HG03108 (cell line): ENCODE measurements around the gene TAF11L14.
"Not testable (repeated sequence)": the region's sequence is repeated elsewhere in the genome, so short reads cannot be mapped to it uniquely, and the experiment has no call there.

Source experiments
- ATAC-seq: cut with Tn5 transposase; IDR thresholded peaks from one replicate; pipeline ENCODE4 v1.9.1; 2021; ENCODE audit warnings: moderate library complexity; ENCODE audit not compliant: unreplicated experiment

Gene TAF11L14

DNA sequence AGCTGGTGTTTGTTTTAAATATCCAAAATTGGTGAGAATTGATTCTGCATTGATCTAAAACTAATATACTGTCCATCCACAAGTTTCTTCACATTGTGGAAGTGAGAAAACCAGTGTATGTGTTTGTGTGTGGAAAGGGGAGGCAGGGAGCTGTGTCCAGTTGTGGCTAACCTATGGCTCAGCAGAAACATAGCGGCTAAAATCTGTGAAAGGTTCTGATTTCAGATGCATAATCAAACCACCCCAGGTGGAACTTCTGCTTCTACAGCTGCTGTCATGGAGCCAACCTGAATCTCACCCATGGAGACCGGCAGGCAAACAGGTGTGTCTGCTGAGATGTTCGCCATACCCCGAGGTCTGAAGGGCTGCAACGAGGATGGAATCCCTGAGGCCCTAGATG is at the start of gene TAF11L14:
Gene TAF11L14 (plus strand): TSS at position 301 of the 400 bp plus-strand sequence.
- ATAC-seq, result no peak

DNA sequence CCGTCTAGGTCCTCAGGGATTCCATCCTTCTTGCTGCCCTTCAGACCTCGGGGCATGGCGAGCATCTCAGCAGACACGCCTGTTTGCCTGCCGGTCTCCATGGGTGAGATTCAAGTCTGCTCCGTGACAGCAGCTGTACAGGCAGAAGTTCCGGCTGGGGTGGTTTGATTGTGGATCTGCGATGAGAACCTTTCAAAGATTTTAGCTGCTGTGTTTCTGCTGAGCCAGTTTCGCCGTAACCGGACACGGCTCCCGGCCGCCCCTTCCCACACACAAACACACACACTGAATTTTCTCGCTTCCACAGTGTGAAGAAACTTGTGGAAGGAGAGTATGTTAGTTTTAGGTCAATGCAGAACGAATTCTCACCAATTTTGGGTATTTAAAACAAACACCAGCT is 48.6 kb upstream of the TAF11L14 start, which contains the start of gene TAF11L7:
Gene TAF11L7 (minus strand): TSS at position 101 of the 400 bp plus-strand sequence.
- not testable (repeated sequence) for ATAC-seq

DNA sequence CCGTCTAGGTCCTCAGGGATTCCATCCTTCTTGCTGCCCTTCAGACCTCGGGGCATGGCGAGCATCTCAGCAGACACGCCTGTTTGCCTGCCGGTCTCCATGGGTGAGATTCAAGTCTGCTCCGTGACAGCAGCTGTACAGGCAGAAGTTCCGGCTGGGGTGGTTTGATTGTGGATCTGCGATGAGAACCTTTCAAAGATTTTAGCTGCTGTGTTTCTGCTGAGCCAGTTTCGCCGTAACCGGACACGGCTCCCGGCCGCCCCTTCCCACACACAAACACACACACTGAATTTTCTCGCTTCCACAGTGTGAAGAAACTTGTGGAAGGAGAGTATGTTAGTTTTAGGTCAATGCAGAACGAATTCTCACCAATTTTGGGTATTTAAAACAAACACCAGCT is 43.4 kb upstream of the TAF11L14 start, which contains the start of gene TAF11L8:
Gene TAF11L8 (minus strand): TSS at position 101 of the 400 bp plus-strand sequence.
- ATAC-seq, result not testable (repeated sequence)

DNA sequence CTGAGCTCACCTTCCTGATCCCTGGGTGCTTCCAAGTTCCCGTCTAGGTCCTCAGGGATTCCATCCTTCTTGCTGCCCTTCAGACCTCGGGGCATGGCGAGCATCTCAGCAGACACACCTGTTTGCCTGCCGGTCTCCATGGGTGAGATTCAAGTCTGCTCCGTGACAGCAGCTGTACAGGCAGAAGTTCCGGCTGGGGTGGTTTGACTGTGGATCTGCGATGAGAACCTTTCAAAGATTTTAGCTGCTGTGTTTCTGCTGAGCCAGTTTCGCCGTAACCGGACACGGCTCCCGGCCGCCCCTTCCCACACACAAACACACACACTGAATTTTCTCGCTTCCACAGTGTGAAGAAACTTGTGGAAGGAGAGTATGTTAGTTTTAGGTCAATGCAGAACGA is 40.0 kb upstream of the TAF11L14 start, which contains the start of gene TAF11L9:
Gene TAF11L9 (minus strand): TSS at position 140 of the 400 bp plus-strand sequence.
- ATAC-seq, result not testable (repeated sequence)

DNA sequence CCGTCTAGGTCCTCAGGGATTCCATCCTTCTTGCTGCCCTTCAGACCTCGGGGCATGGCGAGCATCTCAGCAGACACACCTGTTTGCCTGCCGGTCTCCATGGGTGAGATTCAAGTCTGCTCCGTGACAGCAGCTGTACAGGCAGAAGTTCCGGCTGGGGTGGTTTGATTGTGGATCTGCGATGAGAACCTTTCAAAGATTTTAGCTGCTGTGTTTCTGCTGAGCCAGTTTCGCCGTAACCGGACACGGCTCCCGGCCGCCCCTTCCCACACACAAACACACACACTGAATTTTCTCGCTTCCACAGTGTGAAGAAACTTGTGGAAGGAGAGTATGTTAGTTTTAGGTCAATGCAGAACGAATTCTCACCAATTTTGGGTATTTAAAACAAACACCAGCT is 36.5 kb upstream of the TAF11L14 start, which contains the start of gene TAF11L10:
Gene TAF11L10 (minus strand): TSS at position 101 of the 400 bp plus-strand sequence.
- not testable (repeated sequence) for ATAC-seq

DNA sequence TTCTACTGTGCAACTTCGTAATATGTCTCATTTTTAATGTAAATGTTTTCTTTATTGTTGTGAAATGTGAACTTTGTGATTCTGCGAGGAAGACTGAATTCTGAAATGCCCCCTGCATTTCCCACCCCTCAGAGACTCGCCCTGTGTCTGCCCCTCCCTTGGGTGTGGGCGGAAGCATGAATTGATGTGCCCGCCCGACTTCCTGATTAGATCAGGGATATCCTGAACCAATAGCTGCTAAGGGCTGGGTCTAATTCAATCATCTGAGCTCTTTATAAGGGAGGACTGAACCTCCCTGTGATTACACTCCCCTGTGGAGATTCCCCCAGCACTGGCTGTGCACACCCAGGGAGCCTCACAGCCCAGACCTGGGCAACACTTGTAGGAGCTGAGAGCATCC is 30.4 kb upstream of the TAF11L14 start, which contains the start of gene TAF11L11:
Gene TAF11L11 (plus strand): TSS at position 304 of the 400 bp plus-strand sequence.
- ATAC-seq, result not testable (repeated sequence)

DNA sequence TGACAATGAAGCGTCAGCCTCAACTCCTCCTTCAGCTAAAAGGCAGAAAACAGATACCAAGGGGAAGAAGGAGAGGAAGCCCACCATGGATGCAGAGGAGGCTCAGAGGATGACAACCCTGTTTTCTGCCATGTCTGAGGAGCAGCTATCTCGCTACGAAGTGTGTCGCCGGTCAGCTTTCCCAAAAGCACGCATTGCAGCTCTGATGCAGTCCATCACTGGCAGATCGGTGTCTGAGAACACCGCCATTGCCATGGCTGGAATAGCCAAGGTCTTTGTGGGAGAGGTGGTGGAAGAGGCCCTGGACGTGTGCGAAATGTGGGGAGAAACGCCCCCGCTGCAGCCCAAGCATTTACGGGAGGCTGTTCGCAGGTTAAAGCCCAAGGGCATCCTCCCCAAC is 29.3 kb upstream of the TAF11L14 start:
- ATAC-seq, result no peak

DNA sequence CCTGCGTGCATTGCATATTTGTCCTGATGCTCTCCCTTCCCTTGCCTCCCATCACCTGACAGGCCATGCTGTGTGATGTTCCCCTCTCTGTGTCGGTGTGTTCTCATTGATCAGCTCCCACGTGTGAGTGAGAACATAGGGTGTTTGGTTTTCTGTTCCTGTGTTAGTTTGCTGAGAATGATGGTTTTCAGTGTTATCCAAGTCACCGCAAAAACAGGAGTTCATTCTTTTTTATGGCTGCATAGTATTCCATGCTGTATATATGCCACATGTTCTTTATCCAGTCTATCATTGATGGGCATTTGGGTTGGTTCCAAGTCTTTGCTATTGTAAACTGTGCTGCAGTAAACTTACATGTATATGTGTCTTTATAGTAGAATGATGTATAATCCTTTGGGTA is 26.8 kb upstream of the TAF11L14 start:
- not testable (repeated sequence) for ATAC-seq

DNA sequence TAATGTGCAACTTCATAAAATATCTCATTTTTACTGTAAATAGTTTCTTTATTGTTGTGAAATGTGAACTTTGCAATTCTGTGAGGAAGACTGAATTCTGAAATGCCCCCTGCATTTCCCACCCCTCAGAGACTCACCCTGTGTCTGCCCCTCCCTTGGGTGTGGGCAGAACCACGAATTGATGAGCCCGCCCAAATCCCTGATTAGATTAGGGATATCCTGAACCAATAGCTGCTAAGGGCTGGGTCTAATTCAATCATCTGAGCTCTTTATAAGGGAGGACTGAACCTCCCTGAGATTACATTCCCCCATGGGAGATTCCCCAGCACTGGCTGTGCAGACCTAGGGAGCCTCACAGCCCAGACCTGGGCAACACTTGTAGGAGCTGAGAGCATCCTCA is 24.2 kb upstream of the TAF11L14 start, which contains the start of gene TAF11L12:
Gene TAF11L12 (plus strand): TSS at position 301 of the 400 bp plus-strand sequence.
- not testable (repeated sequence) for ATAC-seq

DNA sequence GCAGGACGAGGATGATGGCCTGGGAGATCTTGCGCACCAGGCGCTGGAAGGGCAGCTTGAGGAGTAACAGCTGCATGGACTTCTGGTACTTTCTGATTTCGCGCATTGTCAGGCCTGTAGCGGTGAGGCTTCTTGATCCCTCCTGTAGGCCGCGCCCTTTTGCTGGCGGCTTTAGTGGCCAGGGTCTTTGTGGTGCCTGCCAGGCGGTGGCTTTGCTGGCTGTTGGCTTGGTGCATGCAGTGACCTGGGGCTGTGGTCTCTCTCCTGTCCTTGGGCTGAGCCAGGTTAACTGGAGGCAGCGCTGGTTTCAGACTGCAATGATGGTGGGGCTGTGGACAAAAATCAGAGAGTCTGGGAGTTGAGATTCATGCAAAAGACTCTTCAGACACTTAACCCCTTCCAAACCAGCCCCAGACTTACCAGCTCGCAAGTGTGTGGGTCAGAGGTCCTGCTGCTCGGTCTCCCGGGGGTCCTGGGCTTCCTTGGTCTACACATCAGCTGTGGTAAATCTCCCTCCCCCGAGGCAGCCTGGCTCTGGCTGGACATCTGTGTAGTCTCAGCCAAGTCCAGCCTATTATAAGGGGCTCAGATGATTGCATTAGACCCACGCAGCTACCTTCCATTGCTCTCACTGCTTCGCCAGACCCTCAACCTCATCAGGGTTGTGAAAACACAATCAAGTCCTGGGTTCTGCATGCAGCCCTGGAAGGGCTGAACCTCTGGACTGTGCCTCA is 19.2 kb upstream of the TAF11L14 start:
- no peak for ATAC-seq

DNA sequence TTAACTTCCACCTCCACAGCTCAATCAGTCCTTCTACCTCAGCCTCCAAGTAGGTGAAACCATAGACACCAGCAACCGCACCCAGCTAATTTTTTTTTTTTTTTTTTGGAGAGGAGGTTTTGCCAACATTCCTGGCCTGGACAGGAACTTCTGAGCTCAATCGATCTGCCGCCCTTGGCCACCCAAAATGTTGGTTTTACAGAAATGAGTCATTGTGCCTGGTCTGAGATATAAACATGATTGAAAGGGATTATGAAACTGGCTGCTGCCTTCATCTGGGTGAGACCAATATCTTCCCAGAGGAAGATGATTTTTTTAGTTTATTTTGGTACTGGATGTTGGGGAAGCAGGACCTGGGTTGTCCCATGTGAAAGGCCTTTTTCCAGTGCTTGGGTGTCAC is 14.9 kb upstream of the TAF11L14 start:
- no peak for ATAC-seq

DNA sequence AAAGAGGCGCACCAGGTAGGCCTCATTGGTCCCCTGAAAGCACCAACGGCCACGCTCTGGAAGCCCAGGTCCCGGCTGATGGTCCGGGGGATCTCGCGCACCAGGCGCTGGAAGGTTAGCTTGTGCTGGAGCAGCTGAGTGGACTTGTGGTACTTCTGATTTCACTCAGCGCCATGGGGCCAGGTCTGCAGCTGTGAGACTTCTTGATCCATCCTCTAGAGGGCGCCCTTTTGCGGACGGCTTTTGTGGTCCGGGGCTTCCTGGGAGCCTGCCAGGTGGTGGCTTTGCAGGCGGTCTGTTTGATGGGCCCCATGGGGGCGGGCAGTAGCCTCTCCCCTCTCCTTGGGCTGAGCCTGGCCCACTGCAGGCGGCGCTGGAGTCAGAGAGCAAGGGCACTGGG is 13.6 kb upstream of the TAF11L14 start:
- no peak for ATAC-seq

DNA sequence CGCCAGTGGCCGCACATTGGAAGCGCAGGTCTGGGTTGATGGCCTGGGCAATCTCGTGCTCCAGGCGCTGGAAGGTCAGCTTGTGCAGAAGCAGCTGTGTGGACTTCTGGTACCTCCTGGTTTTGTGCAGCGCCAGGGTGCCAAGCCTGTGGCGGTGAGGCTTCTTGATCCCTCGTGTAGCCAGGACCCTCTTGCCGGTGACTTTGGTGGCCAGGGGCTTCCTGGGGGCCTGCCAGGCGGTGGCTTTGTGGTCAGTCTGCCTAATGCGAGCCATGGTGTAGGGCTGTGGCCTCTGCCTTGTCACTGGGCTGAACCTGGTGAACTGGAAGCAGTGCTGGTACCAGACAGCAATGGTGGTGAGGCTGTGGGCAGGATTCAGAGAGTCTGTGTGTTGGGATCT is 8.6 kb upstream of the TAF11L14 start:
- no peak for ATAC-seq

DNA sequence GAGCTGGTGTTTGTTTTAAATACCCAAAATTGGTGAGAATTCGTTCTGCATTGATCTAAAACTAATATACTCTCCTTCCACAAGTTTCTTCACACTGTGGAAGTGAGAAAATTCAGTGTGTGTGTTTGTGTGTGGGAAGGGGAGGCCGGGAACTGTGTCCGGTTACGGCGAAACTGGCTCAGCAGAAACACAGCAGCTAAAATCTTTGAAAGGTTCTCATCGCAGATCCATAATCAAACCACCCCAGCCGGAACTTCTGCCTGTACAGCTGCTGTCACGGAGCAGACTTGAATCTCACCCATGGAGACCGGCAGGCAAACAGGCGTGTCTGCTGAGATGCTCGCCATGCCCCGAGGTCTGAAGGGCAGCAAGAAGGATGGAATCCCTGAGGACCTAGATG is 2.5 kb upstream of the TAF11L14 start, which contains the start of gene TAF11L13:
Gene TAF11L13 (plus strand): TSS at position 301 of the 400 bp plus-strand sequence.
- not testable (repeated sequence) for ATAC-seq

DNA sequence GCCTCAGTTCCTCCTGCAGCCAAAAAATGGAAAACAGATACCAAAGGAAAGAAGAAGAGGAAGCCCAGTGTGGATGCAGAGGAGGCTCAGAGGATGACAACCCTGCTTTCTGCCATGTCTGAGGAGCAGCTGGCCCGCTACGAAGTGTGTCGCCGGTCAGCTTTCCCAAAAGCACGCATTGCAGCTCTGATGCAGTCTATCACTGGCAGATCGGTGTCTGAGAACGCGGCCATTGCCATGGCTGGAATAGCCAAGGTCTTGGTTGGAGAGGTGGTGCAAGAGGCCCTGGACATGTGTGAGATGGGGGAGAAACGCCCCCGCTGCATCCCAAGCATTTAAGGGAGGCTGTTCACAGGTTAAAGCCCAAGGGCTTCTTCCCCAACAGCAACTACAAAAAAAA is 15.0 kb downstream of the TAF11L14 start:
- ATAC-seq, result not testable (repeated sequence)

DNA sequence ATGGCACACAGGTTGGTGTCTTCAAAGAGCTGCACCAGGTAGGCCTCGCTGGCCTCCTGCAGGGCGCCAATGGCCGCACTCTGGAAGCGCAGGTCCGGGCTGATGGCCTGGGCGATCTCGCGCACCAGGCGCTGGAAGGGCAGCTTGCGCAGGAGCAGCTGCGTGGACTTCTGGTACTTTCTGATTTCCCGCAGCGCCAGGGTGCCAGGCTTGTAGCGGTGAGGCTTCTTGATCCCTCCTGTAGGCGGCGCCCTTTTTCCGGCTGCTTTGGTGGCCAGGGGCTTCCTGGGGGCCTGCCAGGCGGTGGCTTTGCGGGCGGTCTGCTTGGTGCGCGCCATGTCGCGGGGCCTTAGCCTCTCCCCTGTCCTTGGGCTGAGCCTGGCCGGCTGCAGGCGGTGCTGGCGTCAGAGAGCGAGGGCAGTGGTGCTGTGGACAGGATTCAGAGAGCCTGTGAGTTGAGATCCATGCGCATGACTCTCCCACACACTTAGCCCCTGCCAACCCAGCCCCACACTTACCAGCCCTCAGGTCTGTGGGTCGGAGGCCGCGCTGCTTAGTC is 21.0 kb downstream of the TAF11L14 start:
- ATAC-seq, result not testable (repeated sequence)

DNA sequence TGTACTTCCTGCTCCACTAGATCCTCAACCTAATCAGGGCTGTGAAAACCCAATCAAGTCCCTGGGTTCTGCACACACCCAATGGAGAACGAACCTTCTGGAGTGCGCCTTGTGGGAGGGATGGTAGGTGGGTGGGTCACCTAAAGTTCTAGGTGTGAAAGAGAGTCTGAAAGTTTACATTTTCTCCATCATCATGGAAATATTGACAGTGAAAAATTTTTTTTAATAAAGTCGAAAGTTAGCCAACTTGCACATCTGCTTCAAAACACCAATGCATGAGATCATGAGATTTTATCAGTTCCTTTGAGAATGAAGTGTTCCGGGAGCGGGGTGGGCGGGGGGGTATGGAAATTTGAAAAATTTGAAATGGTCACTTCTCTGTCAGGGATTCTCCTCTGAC is 21.7 kb downstream of the TAF11L14 start:
- no peak for ATAC-seq

DNA sequence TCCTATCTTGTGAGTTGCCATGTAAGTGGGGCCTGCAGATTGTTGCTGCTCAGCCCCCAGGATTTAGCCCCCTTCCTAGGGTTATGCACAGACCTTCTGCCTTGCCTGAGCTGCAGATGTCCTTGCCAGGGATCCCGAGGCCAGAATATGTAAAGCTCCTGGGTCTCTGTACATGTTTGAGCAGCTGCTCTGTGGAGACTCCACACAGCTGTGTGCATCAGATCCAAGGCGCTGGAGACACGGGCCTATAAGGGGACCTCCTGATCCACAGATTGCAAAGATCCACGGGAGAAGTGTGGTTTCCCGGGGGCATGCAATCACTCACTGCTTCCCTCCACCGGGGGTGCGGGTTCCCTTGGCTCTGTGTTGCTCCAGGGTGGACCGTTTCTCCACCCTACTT is 28.9 kb downstream of the TAF11L14 start:
- ATAC-seq, result no peak

DNA sequence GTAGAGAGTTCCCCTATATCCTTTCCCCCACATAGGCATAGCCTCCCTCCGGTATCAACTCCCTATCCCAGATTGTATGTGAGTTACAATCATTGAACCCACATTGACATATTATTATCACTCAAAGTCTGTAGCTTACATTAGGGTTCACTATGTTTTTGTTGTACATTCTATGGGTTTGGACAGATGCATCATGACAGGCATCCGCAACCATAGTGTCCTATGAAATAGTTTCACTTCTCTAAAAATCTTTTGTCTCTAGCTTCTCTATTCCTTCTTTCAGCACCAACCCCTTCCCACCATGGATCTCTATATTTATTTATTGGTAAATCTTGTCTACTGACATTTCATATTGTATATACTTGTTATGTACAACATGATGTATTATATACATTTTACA is 31.6 kb downstream of the TAF11L14 start:
- ATAC-seq, result no peak

DNA sequence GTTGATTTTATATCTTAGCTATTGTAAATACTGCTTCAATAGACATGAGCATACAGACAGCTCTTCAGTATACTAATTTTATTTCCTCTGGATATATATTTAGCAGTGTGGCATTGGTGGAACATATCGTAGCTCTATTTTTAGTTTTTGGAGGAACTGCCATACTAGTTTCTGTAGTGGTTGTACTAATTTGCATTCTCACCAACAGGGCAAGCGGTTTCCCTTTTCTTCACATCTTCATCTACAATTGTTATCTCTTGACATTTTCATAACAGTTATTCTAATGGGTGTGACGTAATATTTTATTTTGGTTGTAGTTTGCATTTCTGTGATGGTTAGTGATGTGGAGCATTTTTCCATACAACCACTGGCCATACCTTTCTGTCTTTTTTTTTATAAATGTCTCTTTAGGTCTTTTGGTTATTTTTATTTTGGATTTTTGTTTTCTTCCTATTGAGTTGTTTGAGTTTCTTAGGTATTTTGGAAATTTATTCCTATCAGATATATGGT is 32.5 kb downstream of the TAF11L14 start:
- ATAC-seq, result no peak

DNA sequence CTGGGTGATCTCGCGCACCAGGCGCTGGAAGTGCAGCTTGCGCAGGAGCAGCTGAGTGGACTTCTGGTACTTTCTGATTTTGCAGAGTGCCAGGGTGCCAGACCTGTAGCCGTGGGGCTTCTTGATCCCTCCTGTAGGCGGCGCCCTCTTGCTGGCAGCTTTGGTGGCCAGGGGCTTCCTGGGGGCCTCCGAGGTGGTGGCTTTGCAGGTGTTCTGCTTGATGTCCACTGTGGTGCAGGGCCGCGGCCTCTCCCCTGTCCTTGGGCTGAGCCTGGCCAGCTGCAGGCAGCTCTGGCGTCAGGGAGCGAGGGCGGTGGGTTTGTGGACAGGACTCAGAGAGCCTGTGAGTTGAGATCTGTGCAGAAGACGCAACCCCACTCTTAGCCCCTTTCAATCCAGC is 36.1 kb downstream of the TAF11L14 start:
- no peak for ATAC-seq
